ENCODE results near the gene TXN. TPM values are rescaled to one million over a fixed set of nuclear protein-coding genes. Genes with fewer than 3 reads are reported as not detected.
"Not testable (repeated sequence)": the region's sequence is repeated elsewhere in the genome, so short reads cannot be mapped to it uniquely, and the experiment has no call there.

The TXN gene
- total RNA-seq, 1 donor from 2014 or later, result 170 TPM

DNA sequence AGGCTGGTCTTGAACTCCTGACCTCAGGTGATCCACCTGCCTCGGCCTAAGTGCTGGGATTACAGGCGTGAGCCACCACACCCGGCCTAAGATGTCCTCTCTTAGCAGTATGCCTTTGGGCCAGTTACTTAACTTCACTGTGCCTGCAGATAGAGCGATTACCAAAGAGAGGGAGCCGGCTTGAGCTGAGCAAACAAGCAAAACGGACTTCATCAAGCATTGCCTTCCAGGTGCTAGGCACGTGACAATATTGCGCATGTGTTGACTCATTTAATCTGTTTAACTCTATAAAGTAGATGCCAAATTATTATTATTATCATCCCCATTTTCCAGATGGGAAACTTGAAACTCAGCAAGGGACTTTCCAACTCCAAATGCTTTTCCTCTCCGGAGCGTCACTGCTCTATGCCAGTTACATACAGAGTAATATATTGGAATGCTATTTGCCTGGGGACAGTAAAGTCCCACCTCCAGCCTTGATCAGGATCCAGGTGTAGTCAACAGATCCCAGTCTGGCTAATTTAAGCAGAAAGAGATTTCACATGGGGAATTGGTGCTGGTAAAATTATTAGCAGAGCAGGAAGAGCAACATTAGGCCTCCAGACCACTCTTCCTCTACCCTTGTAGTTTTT is 42.8 kb downstream of the TXN start:
- no peak for DNase-seq (ENCODE audit: low spot score)

DNA sequence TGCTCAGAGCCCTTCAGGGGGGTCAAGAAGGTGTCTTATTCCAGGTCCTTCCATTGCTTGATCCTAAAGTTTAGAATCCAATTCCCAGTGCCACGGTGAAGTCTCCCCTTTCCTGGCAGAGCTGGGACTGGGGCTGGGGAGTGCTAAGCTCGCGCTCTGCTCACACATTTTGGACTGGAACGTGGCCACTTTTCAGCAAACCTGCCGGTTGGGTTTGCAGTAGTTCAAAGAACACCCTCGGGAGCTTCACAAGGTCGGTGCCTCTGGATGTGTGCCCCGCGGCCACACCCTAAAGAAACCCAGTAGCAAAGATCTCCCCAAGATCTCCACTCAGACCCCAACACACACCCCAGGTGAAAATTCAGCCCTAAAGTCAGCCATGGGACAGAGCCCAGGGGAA is 48.3 kb downstream of the TXN start, which contains the start of gene C9orf152:
Gene C9orf152 (minus strand): TSS at position 129 of the 400 bp plus-strand sequence. CDS start 580 bp downstream, outside the sequence.
- no peak for DNase-seq (ENCODE audit: low spot score)

DNA sequence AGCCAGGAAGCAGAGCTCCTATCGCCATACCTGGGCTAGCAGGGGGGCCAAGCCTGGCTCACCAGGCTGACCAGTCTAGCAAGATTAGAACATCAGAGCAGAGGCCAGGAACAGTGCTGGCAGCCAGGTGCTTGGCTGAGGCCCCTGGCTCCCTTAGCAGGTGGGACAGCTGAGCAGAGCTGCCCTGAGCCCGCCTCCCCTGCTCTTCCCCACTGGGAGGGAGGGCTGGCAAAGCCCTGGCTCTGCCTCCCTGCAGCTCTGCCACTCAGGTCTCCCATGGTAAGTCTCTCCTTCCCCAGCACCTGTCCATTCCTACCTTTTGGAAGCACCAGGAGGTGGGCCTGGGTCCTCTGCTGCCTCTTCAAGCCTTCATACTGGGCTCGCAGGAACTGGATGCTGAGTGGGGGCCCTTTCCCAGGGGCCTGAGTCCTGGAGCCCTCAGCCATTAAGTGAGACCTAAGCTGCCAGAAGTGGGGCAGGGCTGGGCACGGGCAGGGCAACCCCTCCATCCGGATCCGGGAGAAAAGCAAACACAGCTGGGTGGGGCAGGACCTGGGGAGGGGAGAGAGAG is 49.2 kb downstream of the TXN start:
- DNase-seq (ENCODE audit: low spot score), result peak; percentile 65

DNA sequence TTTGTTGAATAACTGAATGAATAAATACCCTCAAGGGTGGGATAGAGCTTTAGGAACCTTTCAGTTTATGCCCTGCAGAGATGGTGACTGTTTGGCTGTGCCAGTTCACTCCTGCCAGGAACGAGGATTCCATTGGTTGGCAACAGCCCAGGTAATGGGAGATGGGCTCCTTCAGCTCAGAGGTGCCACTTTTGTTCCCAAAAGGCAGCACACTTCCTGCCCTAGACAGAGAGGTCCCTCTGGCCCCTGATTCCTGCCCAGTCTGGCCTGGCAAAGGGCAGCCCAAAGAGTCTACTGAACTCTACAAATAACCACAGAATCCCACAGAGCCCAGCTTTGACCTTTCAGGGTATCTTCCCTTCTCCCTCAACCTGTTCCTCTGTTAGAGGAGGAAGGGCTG is 49.9 kb downstream of the TXN start:
- no peak for DNase-seq (ENCODE audit: low spot score)

DNA sequence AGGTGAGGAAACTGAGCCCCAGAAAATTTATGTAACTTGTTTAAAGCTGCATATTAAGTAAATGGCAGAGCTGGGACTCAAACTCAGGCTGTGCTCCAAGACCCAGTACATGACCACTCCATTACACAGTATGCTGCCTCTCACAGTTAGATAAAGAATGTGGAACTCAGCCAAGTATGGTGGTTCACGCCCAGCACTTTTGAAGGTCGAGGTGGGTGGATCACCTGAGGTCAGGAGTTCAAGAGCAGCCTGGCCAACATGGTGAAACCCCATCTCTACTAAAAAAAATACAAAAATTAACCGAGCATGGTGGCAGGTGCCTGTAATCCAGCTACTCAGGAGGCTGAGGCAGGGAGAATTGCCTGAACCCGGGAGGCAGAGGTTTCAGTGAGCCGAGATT is 50.7 kb downstream of the TXN start:
- not testable (repeated sequence) for DNase-seq (ENCODE audit: low spot score)

DNA sequence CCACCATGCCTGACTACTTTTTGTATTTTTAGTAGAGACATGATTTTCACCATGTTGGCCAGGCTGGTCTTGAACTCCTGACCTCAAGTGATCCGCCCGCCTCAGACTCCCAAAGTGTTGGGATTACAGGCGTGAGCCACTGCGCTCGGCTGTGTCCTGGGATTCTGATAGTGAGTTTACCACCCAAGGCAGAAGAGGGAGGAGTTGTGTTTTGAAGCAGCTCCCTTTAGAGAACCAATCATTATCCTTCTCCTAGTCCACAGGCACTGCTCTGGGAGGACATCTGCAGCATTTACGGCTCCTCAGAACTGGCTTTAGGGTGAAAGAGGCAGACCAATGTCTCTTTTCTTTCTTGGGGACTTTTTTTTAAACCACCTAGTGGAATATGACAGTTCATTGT is 54.1 kb downstream of the TXN start:
- DNase-seq (ENCODE audit: low spot score), result no peak

DNA sequence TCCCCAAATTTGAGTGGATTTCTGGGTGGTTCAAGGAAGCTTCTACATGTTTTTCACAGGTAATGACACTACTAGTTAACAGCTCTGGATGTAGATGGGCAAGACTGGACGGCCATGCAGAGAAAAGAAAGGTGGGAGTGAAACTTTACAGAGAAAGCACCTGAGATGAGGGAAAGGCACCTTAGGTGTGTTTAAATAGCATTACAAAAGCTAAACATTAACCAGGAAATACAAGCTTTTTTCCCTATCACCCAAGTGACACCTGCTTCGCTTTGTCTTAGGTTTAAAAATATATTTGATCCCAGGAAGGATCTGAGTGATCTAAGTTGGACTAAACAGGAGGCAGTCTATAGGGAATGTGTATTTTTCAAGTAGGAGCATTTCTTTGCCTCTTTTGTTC is 56.7 kb downstream of the TXN start:
- no peak for DNase-seq (ENCODE audit: low spot score)

DNA sequence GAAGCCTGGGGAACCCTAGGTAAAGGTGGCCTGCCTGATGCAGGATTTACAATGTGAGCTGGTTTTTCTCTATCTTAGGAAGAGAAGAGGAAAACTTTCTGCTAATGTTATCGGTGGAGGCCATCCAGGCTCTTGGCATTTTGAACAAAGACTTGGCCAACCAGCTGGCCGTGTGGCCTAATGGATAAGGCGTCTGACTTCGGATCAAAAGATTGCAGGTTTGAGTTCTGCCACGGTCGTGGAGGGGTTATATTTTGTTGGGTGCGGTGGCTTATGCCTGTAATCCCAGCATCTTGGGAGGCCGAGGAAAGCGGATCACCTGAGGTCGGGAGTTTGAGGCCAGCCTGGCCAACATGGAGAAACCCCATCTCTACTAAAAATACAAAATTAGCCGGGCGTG is 58.0 kb downstream of the TXN start:
- DNase-seq (ENCODE audit: low spot score), result no peak

DNA sequence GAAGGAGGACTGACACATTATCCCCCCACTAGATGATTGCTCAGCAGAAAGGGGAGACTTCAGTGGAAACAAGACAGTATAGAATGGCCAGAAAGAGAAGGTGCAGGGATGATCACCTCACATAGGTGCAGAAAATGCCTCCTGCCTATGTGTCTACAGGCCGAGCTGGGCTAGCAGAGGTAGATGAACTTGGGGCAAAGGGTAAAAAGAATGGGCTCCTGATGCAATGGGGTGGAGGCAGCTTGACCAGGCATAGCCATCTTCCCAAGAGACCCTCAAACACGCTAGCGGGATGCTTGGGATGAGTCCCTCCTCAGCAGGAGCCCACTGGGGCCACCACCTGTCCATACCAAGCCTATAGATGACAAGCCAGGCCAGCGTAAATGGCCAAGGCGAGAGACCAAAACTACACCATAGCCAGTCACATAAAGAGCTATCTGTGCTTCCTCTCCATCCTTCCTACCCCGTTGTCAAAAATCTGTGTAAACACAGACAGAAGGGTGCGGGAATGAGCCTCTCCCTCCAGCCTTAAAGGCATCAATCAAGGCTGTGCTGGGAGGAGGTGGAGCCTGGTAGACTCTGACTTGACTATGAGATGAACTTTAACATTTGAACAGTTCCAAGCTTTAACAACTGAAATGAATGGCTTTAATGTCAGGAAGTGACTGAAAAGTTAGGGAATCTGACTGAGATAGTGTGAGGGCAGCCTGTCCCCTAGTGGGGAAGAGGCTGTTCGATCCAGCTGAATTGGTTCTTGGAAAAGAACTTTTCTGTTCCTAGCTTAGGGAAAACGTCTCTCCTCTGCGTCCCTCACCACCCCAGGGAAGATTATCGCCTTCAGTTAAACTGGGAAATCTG is 58.7 kb downstream of the TXN start:
- DNase-seq (ENCODE audit: low spot score), result no peak

DNA sequence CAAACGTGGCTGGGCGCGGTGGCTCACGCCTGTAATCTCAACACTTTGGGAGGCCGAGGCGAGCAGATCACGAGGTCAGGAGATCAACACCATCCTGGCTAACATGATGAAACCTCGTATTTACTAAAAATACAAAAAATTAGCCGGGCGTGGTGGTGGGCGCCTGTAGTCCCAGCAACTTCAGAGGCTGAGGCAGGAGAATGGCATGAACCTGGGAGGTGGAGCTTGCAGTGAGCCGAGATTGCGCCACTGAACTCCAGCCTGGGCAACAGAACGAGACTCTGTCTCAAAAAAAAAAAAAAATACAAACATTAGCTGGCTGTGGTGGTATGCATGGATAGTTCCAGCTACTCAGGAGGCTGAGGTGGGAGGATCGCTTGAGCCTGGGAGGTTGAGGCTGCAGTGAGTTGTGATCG is 60.2 kb downstream of the TXN start:
- not testable (repeated sequence) for DNase-seq (ENCODE audit: low spot score)

Other genes starting within 250 kb of the TXN start
- 6.7 TPM for gene C9orf152, start 48.3 kb downstream of the TXN start, total RNA-seq
- gene TXNDC8, start 81.4 kb upstream of the TXN start, total RNA-seq, result not detected

Data from ureter (tissue), 1 donor.